Endothelial cell (in vitro differentiated cells): Measurements from ENCODE around the gene FAM200B. TPM values are rescaled to one million over a fixed set of nuclear protein-coding genes. Genes with fewer than 3 reads are reported as not detected.

Source experiments
- DNase-seq: peaks from one replicate; pipeline ENCODE4 v3.0.0; 2021; ENCODE audit warnings: low spot score
- H3K27ac Mint-ChIP-seq: one replicate; pipeline ENCODE4 v1.8.0; 2021; ENCODE audit warnings: mixed read lengths, inconsistent platforms; ENCODE audit not compliant: unreplicated experiment
- H3K27me3 Mint-ChIP-seq: one replicate; pipeline ENCODE4 v1.8.0; 2021; ENCODE audit warnings: mild to moderate bottlenecking, moderate library complexity, mixed read lengths, inconsistent platforms; ENCODE audit not compliant: unreplicated experiment
- H3K36me3 Mint-ChIP-seq: one replicate; pipeline ENCODE4 v1.8.0; 2021; ENCODE audit warnings: mild to moderate bottlenecking, low read depth, mixed read lengths, inconsistent platforms; ENCODE audit not compliant: unreplicated experiment
- H3K4me1 Mint-ChIP-seq: one replicate; pipeline ENCODE4 v1.8.0; 2021; ENCODE audit warnings: mild to moderate bottlenecking, mixed read lengths, inconsistent platforms; ENCODE audit not compliant: unreplicated experiment
- H3K4me3 Mint-ChIP-seq: one replicate; pipeline ENCODE4 v1.8.0; 2021; ENCODE audit warnings: mild to moderate bottlenecking, mixed read lengths, inconsistent platforms; ENCODE audit not compliant: unreplicated experiment
- H3K9me3 Mint-ChIP-seq: one replicate; pipeline ENCODE4 v1.8.0; 2021; ENCODE audit warnings: mixed read lengths, inconsistent platforms; ENCODE audit not compliant: unreplicated experiment
- total RNA-seq: library from RNA; stranded (reverse); fragmentation: NEBNext Ultra II Directional; extraction: Animal tissue kit (Norgen Biotek cat#: 25700); gene quantifications from one replicate; pipeline ENCODE4 v1.2.1, GENCODE V29; 2021; ENCODE audit not compliant: unreplicated experiment
- TF ChIP-seq, protein P1 (sequence below): fragments of 200-600 bp; sonication (generic); IDR thresholded peaks from one replicate; pipeline ENCODE4 v1.5.0; 2021; ENCODE audit warnings: antibody characterized with exemption; ENCODE audit not compliant: unreplicated experiment

Gene FAM200B
- total RNA-seq, 1 donor from 2014 or later = 22.8 TPM

DNA sequence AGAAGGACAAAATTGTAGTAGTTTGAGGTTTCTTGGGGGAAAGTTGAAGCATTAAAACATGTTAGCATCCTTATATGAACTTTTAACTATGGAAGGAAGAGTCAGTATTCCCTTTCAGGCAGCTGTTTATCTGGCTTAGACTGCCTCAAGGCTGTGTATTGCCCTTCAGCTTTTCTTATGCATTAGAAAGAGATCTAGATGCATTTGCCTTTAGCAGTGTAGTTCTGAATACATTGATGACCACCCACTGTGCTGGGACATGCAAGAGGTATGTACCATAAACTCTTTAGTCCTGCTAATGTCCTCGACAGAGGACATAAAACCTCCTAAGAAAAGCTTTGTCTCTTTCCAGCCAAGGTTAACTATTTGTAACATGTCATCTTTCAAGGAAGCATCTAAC, 2.9 kb downstream of the FAM200B start:
- no peak for DNase-seq
- Mint-ChIP-seq H3K9me3 (no peaks in the 10 kb centered on the region), H3K4me3 (no peak overlapping the region), H3K27ac (no peak overlapping the region), H3K27me3 (peaks cover 8% of the 10 kb centered on the region), H3K4me1 (peaks cover 30% of the 10 kb centered on the region), H3K36me3 (peaks cover 12% of the 10 kb centered on the region)
- TF ChIP-seq, protein P1, sequence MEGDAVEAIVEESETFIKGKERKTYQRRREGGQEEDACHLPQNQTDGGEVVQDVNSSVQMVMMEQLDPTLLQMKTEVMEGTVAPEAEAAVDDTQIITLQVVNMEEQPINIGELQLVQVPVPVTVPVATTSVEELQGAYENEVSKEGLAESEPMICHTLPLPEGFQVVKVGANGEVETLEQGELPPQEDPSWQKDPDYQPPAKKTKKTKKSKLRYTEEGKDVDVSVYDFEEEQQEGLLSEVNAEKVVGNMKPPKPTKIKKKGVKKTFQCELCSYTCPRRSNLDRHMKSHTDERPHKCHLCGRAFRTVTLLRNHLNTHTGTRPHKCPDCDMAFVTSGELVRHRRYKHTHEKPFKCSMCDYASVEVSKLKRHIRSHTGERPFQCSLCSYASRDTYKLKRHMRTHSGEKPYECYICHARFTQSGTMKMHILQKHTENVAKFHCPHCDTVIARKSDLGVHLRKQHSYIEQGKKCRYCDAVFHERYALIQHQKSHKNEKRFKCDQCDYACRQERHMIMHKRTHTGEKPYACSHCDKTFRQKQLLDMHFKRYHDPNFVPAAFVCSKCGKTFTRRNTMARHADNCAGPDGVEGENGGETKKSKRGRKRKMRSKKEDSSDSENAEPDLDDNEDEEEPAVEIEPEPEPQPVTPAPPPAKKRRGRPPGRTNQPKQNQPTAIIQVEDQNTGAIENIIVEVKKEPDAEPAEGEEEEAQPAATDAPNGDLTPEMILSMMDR = no peak

DNA sequence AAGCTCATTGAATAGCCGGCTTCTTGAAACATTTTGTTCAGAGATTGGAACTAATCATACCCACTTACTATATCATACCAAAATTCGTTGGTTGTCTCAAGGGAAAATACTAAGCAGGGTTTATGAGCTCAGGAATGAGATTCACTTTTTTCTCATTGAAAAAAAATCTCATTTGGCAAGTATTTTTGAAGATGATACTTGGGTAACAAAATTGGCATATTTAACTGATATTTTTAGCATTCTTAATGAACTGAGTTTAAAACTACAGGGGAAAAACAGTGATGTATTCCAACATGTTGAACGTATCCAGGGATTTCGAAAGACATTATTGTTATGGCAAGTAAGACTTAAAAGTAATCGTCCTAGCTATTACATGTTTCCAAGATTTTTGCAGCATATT, 6.4 kb downstream of the FAM200B start:
- no peak for DNase-seq
- Mint-ChIP-seq H3K4me1 (peaks cover 30% of the 10 kb centered on the region), H3K9me3 (no peaks in the 10 kb centered on the region), H3K27ac (no peak overlapping the region), H3K27me3 (no peaks in the 10 kb centered on the region), H3K4me3 (no peak overlapping the region), H3K36me3 (peaks cover 12% of the 10 kb centered on the region)
- TF ChIP-seq, protein P1 = no peak

DNA sequence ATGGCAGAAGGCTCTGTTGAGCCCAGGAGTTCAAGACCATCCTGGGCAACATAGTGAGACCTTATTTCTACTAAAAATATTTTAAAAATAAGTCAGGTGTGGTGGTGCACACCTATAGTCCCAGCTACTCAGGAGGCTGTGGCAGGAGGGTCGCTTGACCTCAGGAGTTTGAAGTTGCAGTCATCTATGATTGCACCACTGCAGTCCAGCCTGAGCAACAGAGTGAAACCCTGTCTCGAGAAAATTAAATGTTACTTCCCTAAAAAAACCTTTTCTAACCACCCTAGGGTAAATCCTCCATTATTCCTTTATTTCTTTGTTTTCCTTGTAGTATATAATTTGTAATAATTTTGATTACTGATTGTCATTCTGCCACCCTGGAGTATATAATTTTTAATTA, 7.9 kb downstream of the FAM200B start:
- no peaks in the 10 kb centered on the region for H3K9me3 Mint-ChIP-seq
- peak overlapping the region; percentile 92 for H3K27ac Mint-ChIP-seq
- TF ChIP-seq, protein P1 = no peak
- DNase-seq = no peak
- H3K4me1 Mint-ChIP-seq = peaks cover 24% of the 10 kb centered on the region
- no peaks in the 10 kb centered on the region for H3K27me3 Mint-ChIP-seq
- peaks cover 12% of the 10 kb centered on the region for H3K36me3 Mint-ChIP-seq
- no peak overlapping the region for H3K4me3 Mint-ChIP-seq

DNA sequence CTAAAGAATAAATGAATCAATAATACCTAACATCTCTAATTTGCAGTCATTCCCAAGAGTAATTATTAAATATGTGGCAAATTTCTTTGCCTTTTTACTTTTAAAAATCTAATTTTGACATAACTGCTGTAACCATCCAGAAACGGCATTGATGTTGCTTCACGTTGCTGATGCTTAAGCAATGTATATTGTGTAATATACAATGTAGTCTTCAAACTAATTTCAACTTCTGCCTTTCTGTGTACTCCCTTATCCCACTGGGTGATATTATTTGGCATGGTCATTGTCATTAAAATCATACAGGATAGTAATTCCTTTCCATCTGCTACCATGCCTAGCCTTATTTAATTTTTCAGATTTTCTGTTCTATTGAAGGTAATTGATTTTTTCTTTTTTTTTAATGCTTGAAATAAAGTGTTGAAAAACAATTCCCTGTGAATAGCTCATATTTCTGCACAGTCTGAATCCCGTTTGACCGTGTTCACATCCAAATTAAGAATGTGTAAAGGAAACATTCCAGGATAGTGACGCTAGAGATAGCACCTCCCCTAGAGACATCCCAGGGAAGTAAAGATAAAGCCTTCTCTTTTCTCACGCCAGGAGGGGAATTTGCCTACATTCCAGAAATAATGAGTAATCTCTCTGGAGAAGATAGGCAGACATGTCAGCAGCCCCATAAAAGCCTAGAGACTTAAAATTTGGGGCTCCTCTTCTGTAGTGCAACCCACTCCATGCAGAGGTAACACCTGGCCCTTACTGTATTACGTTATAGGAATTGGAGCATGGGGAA, 8.6 kb downstream of the FAM200B start:
- Mint-ChIP-seq H3K27ac (peak overlapping the region; percentile 92), H3K27me3 (no peaks in the 10 kb centered on the region), H3K4me3 (no peak overlapping the region), H3K9me3 (no peaks in the 10 kb centered on the region), H3K36me3 (peaks cover 8% of the 10 kb centered on the region), H3K4me1 (peaks cover 19% of the 10 kb centered on the region)
- TF ChIP-seq, protein P1 = no peak
- DNase-seq = no peak

DNA sequence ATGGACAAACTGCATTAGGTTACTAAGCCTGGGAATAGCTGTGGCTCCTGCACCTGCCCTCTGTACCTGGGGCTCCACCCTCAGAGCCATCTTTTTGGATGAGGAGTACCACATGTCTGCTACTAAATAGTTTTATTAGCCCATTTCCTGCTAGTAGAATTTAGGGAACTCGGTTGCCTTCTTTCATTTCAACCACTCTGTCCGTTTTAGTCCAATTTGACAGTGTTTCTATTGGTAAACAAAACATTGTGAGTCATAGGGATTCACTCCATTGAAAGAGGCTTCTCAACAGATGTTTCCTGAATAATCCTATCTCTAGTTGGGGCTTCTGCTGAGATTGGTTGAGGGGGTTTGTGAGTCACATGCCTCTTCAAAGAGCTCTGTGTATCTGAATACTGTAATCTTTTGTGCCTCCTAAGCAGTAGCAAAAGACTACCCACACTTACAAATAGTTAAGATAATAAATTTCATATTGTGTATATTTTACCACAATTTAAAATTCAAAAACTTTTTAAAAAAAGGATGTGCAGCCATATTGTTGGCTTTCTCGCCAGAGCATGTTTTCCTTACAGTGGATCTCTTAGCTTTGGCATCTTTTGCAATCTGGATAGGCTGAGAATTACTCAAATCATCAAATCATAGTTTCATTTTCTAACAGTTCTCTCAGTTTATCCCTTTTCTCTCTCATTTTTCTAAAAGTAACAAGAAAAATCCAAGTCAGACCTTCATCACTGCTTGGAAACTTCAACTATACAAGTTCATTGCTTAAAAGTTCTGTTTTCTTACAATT, 9.9 kb downstream of the FAM200B start:
- H3K9me3 Mint-ChIP-seq = no peaks in the 10 kb centered on the region
- no peaks in the 10 kb centered on the region for H3K27me3 Mint-ChIP-seq
- no peak for DNase-seq
- peak overlapping the region; percentile 92 for H3K27ac Mint-ChIP-seq
- TF ChIP-seq, protein P1 = no peak
- H3K4me3 Mint-ChIP-seq = no peak overlapping the region
- peaks cover 16% of the 10 kb centered on the region for H3K4me1 Mint-ChIP-seq
- H3K36me3 Mint-ChIP-seq = peaks cover 2% of the 10 kb centered on the region
